Epithelial cell of proximal tubule (primary cell): ENCODE measurements around the gene UST. TPM values are rescaled to one million over a fixed set of nuclear protein-coding genes. Genes with fewer than 3 reads are reported as not detected.

Experiments
- DNase-seq: peaks from one replicate; pipeline ENCODE4 v3.0.0-alpha.2; 2011; ENCODE audit warnings: low read depth
- H3K4me3 ChIP-seq: 2 replicates; pipeline ENCODE4 v1.5.1; 2011; ENCODE audit warnings: low read depth, mild to moderate bottlenecking, low read length
- total RNA-seq: library from RNA; depleted of rRNA; stranded (reverse); fragments of >200 nt; gene quantifications from 2 replicates; pipeline ENCODE4 v1.2.3, GENCODE V29; 2015
- TF ChIP-seq, protein P1 (sequence below): conservative IDR thresholded peaks from 2 replicates; pipeline ENCODE4 v1.5.1; 2012; ENCODE audit warnings: low read depth, mild to moderate bottlenecking, low read length

The UST gene
- total RNA-seq, 1 donor from 2014 or later: 1.1 TPM

- no peak overlapping the region for H3K4me3 ChIP-seq
- TF ChIP-seq, protein P1, sequence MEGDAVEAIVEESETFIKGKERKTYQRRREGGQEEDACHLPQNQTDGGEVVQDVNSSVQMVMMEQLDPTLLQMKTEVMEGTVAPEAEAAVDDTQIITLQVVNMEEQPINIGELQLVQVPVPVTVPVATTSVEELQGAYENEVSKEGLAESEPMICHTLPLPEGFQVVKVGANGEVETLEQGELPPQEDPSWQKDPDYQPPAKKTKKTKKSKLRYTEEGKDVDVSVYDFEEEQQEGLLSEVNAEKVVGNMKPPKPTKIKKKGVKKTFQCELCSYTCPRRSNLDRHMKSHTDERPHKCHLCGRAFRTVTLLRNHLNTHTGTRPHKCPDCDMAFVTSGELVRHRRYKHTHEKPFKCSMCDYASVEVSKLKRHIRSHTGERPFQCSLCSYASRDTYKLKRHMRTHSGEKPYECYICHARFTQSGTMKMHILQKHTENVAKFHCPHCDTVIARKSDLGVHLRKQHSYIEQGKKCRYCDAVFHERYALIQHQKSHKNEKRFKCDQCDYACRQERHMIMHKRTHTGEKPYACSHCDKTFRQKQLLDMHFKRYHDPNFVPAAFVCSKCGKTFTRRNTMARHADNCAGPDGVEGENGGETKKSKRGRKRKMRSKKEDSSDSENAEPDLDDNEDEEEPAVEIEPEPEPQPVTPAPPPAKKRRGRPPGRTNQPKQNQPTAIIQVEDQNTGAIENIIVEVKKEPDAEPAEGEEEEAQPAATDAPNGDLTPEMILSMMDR: no peak
- no peak for DNase-seq
These were observed 182.0 kb downstream of the UST start for GRCh38 chr6:148928811-148929210.

- TF ChIP-seq, protein P1: no peak
- H3K4me3 ChIP-seq: no peak overlapping the region
- DNase-seq: no peak
These were observed 185.4 kb downstream of the UST start for GRCh38 chr6:148932208-148932607.

GRCh38 chr6:148932731-148933130 lies 185.9 kb downstream of the UST start:
- H3K4me3 ChIP-seq: no peak overlapping the region
- DNase-seq: no peak
- TF ChIP-seq, protein P1: no peak

DNA sequence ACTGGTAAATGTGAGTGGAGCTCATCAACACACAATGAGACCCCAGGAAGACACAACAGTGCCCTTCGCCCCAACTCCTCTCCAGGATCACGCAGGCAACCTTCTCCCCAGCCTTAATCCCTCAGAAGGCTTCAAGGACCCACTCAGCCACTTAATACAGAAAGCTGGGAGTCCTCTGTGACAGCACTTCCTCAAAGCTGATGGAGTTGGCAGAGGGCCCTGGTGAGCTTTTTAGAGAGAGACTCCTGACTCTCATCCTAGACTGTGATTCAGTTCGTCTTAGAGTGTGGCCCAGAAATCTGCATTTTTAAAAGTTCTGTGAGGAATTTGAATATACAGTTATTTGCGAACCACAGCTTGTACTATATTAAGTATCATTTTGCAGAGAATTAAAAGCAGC lies 187.7 kb downstream of the UST start:
- TF ChIP-seq, protein P1: no peak
- DNase-seq: no peak
- no peak overlapping the region for H3K4me3 ChIP-seq

DNA sequence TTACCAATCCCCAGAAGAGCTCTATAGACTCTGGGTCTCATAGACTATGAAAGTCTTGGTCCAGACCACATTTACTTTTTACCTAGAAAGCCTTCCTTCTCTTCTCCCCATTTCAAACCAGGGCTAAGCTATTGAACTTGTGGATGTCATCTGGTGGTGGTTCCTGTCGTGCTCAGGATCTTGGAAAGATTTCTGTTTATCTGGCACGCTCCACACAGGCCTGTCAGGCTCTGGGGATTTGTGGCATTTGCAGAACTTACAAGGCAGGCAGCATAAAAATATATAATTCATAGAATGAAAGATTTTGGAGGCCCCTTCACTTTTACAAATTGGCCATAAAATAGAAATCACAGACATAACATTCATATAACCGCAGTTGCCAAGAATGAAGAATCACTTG lies 188.1 kb downstream of the UST start:
- TF ChIP-seq, protein P1: no peak
- DNase-seq: no peak

GRCh38 chr6:148935705-148936435 lies 189.0 kb downstream of the UST start:
- no peak overlapping the region for H3K4me3 ChIP-seq
- DNase-seq: no peak
- TF ChIP-seq, protein P1: no peak

More for the DNA sequence above, 188.1 kb downstream of the UST start:
- H3K4me3 ChIP-seq: no peak overlapping the region

GRCh38 chr6:148943451-148943850 lies 196.6 kb downstream of the UST start:
- TF ChIP-seq, protein P1: no peak
- DNase-seq: no peak
- H3K4me3 ChIP-seq: no peak overlapping the region
